Measurements from ENCODE around the gene POLA2.

DNA sequence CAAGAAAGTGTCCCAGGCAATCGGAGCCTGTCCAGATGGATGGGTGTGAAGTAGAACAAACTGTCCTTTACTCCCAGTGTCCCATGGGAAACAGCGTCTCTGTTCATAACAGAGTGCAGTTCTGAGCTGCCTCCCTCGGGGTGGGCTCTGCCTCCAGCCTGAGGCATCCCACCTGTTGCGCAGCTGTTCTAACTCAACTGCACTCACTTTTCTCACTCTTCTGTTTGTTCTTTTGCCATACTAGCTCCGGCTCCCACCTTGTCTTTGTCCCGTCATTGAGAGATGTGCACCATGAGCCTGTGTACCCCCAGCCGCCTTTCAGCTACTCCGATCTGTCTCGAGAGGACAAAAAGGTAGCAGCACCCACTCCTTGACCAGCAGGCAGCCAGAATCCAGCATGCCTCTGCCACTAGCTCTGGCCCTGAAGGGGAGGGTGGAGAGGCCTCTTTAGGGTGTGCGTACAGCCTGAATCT, 32.2 kb downstream of the POLA2 start:
- TF ChIP-seq SP1 (IDR thresholded peaks at IDR 0.05) (no peak), LEF1 (IDR thresholded peaks at IDR 0.05; ENCODE audit: borderline replicate concordance) (no peak), CTBP1 (IDR thresholded peaks at IDR 0.05; ENCODE audit: borderline replicate concordance) (no peak), HDGF (IDR thresholded peaks at IDR 0.05; ENCODE audit: borderline replicate concordance) (no peak), FOXA1 (IDR thresholded peaks at IDR 0.05) (no peak), ELF4 (IDR thresholded peaks at IDR 0.05) (no peak), SUZ12 (IDR thresholded peaks at IDR 0.05) (no peak), BHLHE40 (IDR thresholded peaks at IDR 0.05; ENCODE audit: borderline replicate concordance) (no peak), TARDBP (IDR thresholded peaks at IDR 0.05) (no peak), NFRKB (IDR thresholded peaks at IDR 0.05) (no peak), FOXM1 (IDR thresholded peaks at IDR 0.05; ENCODE audit: borderline replicate concordance) (no peak)
